K562 (cell line): ENCODE measurements around the gene DOCK8. TPM values are rescaled to one million over a fixed set of nuclear protein-coding genes. Genes with fewer than 3 reads are reported as not detected.

Experiments
- ATAC-seq: fragments of 200-7000 bp; cut with Tn5 transposase; 3 replicates; pipeline ENCODE4 v1.9.1; 2020; ENCODE audit warnings: moderate library complexity
- BruUV-seq: library from RNA; stranded (reverse); fragments of 400-500 nt; replicated peaks from 2 replicates; lab custom pipeline; 2021; lab: Mats Ljungman, UMichigan
- CTCF ChIA-PET: fragments of 300-600 bp; formaldehyde crosslinking; extraction: SDS; loops from one replicate; lab custom pipeline; 2021; ENCODE audit warnings: low intra/inter-chr PET ratio; lab: Yijun Ruan, JAX
- POLR2A ChIA-PET: fragments of 300-600, 350-650 bp; sonication (Branson Sonifier 250); formaldehyde crosslinking; extraction: SDS; loops from one replicate; lab custom pipeline; 2021; ENCODE audit warnings: antibody characterized with exemption, inconsistent platforms; lab: Yijun Ruan, JAX
- DNase-seq, 4 experiments: peaks; one replicate each; pipeline versions ENCODE4 v3.0.0 to v3.0.0-alpha.2; 2011 to 2018; ENCODE audit warnings: low spot score in 3 of 4, mixed read lengths in 3 of 4; ENCODE audit errors: extremely low read depth in 1 of 4
- FAIRE-seq: peaks from 2 replicates; lab custom pipeline; 2011; peaks lifted over from hg19 to GRCh38; lab: Jason Lieb, UNC
- H2AFZ ChIP-seq: 2 replicates; pipeline ENCODE4 v1.6.0; 2011; ENCODE audit warnings: low read depth, low read length, control low read depth, inconsistent platforms
- H3K27ac ChIP-seq: fragments of 200-600 bp; 3 replicates; pipeline ENCODE4 v1.8.0; 2011; ENCODE audit warnings: low read depth, mild to moderate bottlenecking, control low read depth, inconsistent platforms, low read length, moderate library complexity, mixed read lengths; ENCODE audit errors: extremely low read depth
- H3K27me3 ChIP-seq, 2 experiments: fragments of 300-600 bp in 1 of 2; 2 replicates in 1 of 2; 3 replicates in 1 of 2; pipeline versions ENCODE4 v1.6.0 to v1.8.0; 2011; ENCODE audit warnings: inconsistent platforms in 2 of 2, low read length in 2 of 2, mild to moderate bottlenecking in 1 of 2, mixed read lengths in 1 of 2, moderate library complexity in 1 of 2; ENCODE audit not compliant: control insufficient read depth in 2 of 2, insufficient read depth in 2 of 2
- H3K36me3 ChIP-seq: fragments of 300-600 bp; 3 replicates; pipeline ENCODE4 v1.8.0; 2011; ENCODE audit warnings: mild to moderate bottlenecking, low read length, inconsistent platforms; ENCODE audit not compliant: control insufficient read depth, insufficient read depth
- H3K4me1 ChIP-seq, 2 experiments: fragments of 200-600 bp in 1 of 2; replicated peaks in 1 of 2; 2 replicates in 1 of 2; 3 replicates in 1 of 2; pipeline versions ENCODE4 v1.5.1 to v1.8.0; 2011; ENCODE audit warnings: inconsistent platforms in 2 of 2, low read length in 2 of 2, mild to moderate bottlenecking in 1 of 2, mixed read lengths in 1 of 2, moderate library complexity in 1 of 2; ENCODE audit not compliant: control insufficient read depth in 2 of 2, insufficient read depth in 2 of 2
- H3K4me2 ChIP-seq: 2 replicates; pipeline ENCODE4 v1.6.1; 2011; ENCODE audit warnings: low read length, control low read depth, inconsistent platforms, mixed read lengths; ENCODE audit not compliant: insufficient read depth
- H3K4me3 ChIP-seq: fragments of 200-600 bp; sonication (generic), shearing (Covaris generic); 2 replicates; pipeline ENCODE4 v1.5.1; 2016; ENCODE audit warnings: control low read depth, inconsistent platforms
- H3K79me2 ChIP-seq: fragments of 200-600 bp; 3 replicates; pipeline ENCODE4 v1.8.0; 2011; ENCODE audit warnings: low read length, inconsistent platforms; ENCODE audit not compliant: control insufficient read depth, insufficient read depth
- H3K9ac ChIP-seq, 2 experiments: 2 replicates each; pipeline versions ENCODE4 v1.6.0 to v1.6.1; 2011; ENCODE audit warnings: low read depth in 2 of 2, low read length in 2 of 2, control low read depth in 1 of 2, inconsistent platforms in 1 of 2, mild to moderate bottlenecking in 1 of 2, mixed read lengths in 1 of 2; ENCODE audit not compliant: insufficient read depth in 1 of 2
- H3K9me1 ChIP-seq: one replicate; pipeline ENCODE4 v1.6.0; 2011; ENCODE audit warnings: inconsistent platforms, mild to moderate bottlenecking, low read length, moderate library complexity; ENCODE audit not compliant: control insufficient read depth, insufficient read depth
- H3K9me3 ChIP-seq: replicated peaks from 2 replicates; pipeline ENCODE4 v1.5.1; 2011; ENCODE audit warnings: low read depth, low read length, inconsistent platforms; ENCODE audit not compliant: control insufficient read depth, insufficient read depth
- H4K20me1 ChIP-seq: replicated peaks from 2 replicates; pipeline ENCODE4 v1.6.1; 2011; ENCODE audit warnings: low read length, inconsistent platforms, mixed read lengths; ENCODE audit not compliant: control insufficient read depth, insufficient read depth
- FOSL1 ChIP-seq: fragments of 200-800 bp; sonication (Bioruptor generic); conservative IDR thresholded peaks from 2 replicates; pipeline ENCODE4 v1.6.1; 2016; ENCODE audit warnings: missing genetic modification characterization, missing compliant biosample characterization
- HCFC1 ChIP-seq: IDR thresholded peaks from 2 replicates; pipeline ENCODE4 v1.6.1; 2012; ENCODE audit warnings: low read depth, low read length, improper control_type of control experiment
- PRMT5 ChIP-seq: sonication (generic); formaldehyde crosslinking; IDR thresholded peaks from 2 replicates; pipeline ENCODE4 v1.5.0; 2020; ENCODE audit warnings: missing genetic modification reagents
- SRSF9 ChIP-seq: fragments of 200-400 bp; formaldehyde crosslinking; IDR thresholded peaks from 2 replicates; pipeline ENCODE4 v1.6.1; 2017; ENCODE audit warnings: low read depth, low read length, borderline replicate concordance
- ZNF583 ChIP-seq: fragments of 250-450 bp; sonication (Bioruptor Pico); IDR thresholded peaks from 2 replicates; pipeline ENCODE4 v1.4.0; 2020
- WGBS: fragments of 100-300 bp; shearing (Covaris generic); methylation state at CpG from one replicate; pipeline ENCODE4 v1.1.6; 2016; ENCODE audit warnings: low coverage, mixed read lengths; ENCODE audit not compliant: insufficient coverage; ENCODE audit errors: missing lambda C conversion rate; 5-methylcytosine and 5-hydroxymethylcytosine counted together
- in situ Hi-C: fragments of 300-500 bp; cut with MboI; formaldehyde crosslinking; loops from 4 replicates; pipeline ENCODE4 v1.15.0; 2018; ENCODE audit warnings: inconsistent platforms, mixed read lengths
- intact Hi-C: fragments of 100-400 bp; cut with micrococcal nuclease; formaldehyde crosslinking; loops from 2 replicates; pipeline ENCODE4 v1.14.2; 2022
- polyA plus RNA-seq, 8 experiments: library from polyadenylated mRNA; depleted of rRNA in 4 of 8; stranded (reverse) in 5 of 8; unstranded in 3 of 8; fragments of >200 nt; fragmentation: Nextera tagmentation in 2 of 8; fragmentation: Illumina TruSeq in 1 of 8; extraction: Ambion mirVana in 2 of 8; extraction: Trizol in 1 of 8; gene quantifications; 2 replicates each; pipeline versions ENCODE4 v1.2.1 to v1.2.3, GENCODE V29; 2011 to 2014; ENCODE audit warnings: inconsistent platforms in 1 of 8, missing spikeins in 1 of 8
- total RNA-seq, 7 experiments: library from RNA; depleted of rRNA in 6 of 7; stranded (reverse); fragments of >200 nt in 6 of 7; fragmentation: Illumina TruSeq in 2 of 7; extraction: Trizol in 2 of 7; gene quantifications; 2 replicates each; pipeline versions ENCODE4 v1.2.1 to v1.2.3, GENCODE V29; 2011 to 2021; ENCODE audit warnings: low replicate concordance in 1 of 7
- TF ChIP-seq, protein P1 (sequence below): fragments of 450-650 bp; IDR thresholded peaks from 2 replicates; pipeline ENCODE4 v1.6.1; 2016

DOCK8 gene
- total and polyA plus RNA-seq, 9 of the 15 experiments (the other 6 are each of a cell fraction or from before 2014, with no cell fraction given) = 14.4 to 53.8 (median 25.1) TPM

DNA sequence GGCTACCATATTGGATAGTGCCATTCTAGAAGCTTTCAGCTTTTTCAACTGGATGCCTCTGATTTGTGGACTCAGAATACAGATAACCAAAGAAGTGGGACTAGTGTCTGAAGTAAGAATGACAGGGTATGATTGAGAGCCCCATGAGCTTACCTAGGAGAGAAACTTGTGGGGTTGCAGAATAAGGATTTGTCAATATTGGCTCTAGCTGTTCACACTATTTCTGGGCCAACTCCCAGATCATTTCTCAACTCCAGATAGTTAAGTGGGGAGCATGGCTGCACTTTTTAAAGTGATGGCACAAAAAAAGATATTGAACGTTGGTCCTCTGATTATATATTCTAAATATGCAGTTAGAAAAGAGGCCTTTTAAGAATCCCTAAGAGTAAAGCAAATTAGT is 252.1 kb downstream of the DOCK8 start:
- H3K9me3 ChIP-seq = no peaks in the 10 kb centered on the region
- intact Hi-C loops (no loop called here), in situ Hi-C loops (no loop called here)
- no peak overlapping the region for H3K4me3 ChIP-seq
- ATAC-seq (no peak), FAIRE-seq (no peak), DNase-seq (no peak)
- no peaks in the 10 kb centered on the region for H4K20me1 ChIP-seq
- peaks cover 3% of the 10 kb centered on the region for H3K9me1 ChIP-seq
- no peaks in the 10 kb centered on the region for H3K27me3 ChIP-seq
- 50% methylated on average over 1 of the region's 1 CpG for WGBS
- ChIA-PET CTCF (no interaction called here), POLR2A (interaction anchor here (0.5 to 0.7 kb wide), 2 partner anchors 22 to 213 kb away, joined by 3 read pairs; no protein-coding TSS in a partner anchor)
- H3K79me2 ChIP-seq = peaks cover 4% of the 10 kb centered on the region; the same call in 1 of the 3 replicates
- no peak overlapping the region for H3K9ac ChIP-seq
- peaks cover 18% of the 10 kb centered on the region; the same call in 2 of the 3 replicates for H3K36me3 ChIP-seq
- TF ChIP-seq ZNF583 (CRISPR knock-in tag) = no peak
- no peak for TF ChIP-seq SRSF9
- TF ChIP-seq FOSL1 (tag) = no peak
- TF ChIP-seq HCFC1 = no peak
- TF ChIP-seq PRMT5 = no peak
- TF ChIP-seq, protein P1, sequence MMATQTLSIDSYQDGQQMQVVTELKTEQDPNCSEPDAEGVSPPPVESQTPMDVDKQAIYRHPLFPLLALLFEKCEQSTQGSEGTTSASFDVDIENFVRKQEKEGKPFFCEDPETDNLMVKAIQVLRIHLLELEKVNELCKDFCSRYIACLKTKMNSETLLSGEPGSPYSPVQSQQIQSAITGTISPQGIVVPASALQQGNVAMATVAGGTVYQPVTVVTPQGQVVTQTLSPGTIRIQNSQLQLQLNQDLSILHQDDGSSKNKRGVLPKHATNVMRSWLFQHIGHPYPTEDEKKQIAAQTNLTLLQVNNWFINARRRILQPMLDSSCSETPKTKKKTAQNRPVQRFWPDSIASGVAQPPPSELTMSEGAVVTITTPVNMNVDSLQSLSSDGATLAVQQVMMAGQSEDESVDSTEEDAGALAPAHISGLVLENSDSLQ = peak; percentile 13; the same call in 1 of the 2 replicates
- H3K4me2 ChIP-seq = no peak overlapping the region
- H2AFZ ChIP-seq = no peak overlapping the region
- H3K4me1 ChIP-seq = peaks cover 11 to 13% of the 10 kb centered on the region in 2 experiments; a peak in 4 of 5 replicates
- BruUV-seq = no TSS peak
- H3K27ac ChIP-seq = no peak overlapping the region
